Stimulated activated CD4-positive, alpha-beta T cell treated with anti-CD3 and anti-CD28 coated beads, Interleukin-1b, Interleukin-23, amount 100 ng/mL, for 1 hour (primary cell): Measurements from ENCODE around the gene ZNF814.
"Not testable (repeated sequence)": the region's sequence is repeated elsewhere in the genome, so short reads cannot be mapped to it uniquely, and the experiment has no call there.

ENCODE experiments used
- DNase-seq, 2 donors: peaks; one replicate each; pipeline ENCODE4 v3.0.0-alpha.2; 2020; ENCODE audit warnings: low read depth in 2 of 2

ZNF814 gene

GRCh38 chr19:57817976-57818375 is 70.9 kb downstream of the ZNF814 start:
- DNase-seq: no peak

- DNase-seq: no peak
Measured at GRCh38 chr19:57816652-57817051, 72.2 kb downstream of the ZNF814 start.

DNA sequence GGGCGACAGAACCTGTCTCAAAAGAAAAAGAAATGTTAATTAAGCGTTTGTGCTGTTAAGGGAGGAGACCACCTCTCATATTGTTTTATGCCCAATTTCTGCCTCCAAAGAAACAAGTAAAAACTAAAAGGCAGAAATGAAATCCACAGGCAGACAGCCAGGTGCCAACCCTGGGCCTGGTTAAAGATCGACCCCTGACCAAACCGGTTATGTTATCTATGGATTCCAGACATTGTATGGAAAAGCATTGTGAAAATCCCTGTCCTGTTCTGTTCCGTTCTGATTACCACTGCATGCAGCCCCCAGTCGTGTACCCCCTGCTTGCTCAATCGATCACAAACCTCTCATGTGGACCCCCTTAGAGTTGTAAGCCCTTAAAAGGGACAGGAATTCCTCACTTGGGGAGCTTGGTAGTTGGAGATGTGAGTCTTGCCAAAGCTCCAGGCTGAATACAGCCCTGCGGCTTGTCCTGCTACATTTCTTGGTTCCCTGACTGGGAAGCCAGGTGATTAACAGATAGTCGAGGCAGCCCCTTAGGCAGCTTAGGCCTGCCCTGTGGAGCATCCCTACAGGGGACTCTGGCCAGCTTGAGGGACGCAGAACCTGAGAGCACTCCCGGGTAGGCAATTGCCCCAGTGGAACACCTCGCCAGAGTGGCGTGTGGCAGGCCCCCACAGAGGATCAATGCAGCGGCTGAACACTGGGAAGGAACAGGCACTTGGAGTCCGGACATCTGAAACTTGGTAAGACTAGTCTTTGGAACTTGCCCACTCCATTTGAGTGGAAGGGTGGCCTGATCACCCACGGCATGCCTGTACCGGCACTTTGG is 73.4 kb downstream of the ZNF814 start:
- no peak for DNase-seq

DNA sequence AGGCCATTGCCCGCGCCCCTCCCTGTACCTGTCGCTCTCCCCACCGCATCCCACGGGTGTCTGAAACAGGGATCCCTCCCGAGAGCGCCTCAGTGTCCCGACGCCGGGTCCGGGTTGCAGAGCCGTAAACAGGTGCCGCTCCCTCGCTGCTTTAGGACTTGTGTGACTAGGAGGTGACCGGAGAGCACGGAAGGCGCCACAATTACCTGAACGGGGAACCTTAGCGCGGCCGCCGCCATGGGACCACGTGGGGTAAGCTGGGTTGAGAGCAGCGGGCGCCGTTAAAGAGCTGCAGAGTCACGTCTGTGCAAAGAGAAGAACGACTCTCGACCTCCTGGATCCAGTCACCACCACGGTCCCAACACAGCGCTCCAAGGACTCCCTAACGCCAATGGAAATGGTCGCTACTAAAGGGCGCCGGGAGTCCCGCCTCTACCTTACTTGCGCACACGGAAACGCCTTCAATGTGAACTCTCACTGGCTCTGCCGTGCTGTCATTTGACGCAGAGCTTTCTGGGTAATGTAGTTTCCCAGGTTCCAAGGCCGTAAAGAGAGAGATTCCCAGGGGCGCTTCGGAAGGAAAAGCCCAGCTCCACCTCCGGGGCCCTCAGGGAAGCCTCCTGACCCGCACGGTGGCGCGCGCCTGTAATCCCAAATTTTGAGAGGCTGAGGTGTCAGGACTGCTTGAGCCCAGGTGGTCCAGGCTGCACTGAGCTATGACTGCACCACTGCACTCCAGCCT is 74.2 kb downstream of the ZNF814 start, which contains the start of gene ZNF552:
ZNF552 (minus strand) TSS at position 409 of the 742 bp plus-strand sequence; CDS start at position 239, 170 bp downstream.
- DNase-seq: peak; percentile 23 to 42

- DNase-seq: no peak
Measured at GRCh38 chr19:57813919-57814504, 74.8 kb downstream of the ZNF814 start.

DNA sequence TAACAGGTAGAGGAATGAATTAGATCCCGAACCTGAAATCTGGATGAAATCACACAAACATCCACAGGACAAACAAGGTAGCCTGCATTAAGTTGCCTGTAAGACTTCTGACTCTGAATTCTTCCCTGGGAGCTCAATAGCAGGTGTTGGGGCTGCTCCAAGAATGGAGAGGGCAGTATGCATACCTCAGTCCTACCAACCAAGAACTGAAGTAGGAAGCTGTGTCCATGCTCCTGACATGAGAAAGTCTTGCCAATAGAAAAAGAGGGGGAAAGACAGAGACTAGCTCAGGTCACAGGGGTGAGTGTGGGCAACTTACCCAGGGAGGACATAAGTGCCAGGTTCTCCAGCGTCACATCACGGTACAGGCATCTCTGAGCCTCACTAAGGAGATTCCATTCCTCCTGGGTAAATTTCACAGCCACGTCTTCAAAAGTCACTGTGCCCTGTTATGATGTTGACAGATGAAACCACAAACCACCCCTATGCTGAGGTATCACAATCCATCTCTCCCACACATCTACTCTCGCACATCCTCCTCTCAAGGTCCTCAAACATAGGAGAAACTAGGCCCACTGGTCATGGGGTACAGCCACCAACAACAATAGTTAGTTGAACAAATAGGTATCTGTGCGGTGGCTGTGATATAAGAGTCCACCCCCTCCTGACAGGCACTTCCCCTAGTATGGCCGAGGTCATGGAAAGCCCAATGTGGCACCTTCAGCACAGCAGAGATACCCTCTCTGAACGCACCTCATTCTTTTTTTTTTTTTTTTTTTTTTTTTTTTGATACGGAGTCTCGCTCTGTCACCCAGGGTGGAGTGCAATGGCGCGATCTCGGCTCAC is 75.6 kb downstream of the ZNF814 start:
- not testable (repeated sequence) for DNase-seq

DNA sequence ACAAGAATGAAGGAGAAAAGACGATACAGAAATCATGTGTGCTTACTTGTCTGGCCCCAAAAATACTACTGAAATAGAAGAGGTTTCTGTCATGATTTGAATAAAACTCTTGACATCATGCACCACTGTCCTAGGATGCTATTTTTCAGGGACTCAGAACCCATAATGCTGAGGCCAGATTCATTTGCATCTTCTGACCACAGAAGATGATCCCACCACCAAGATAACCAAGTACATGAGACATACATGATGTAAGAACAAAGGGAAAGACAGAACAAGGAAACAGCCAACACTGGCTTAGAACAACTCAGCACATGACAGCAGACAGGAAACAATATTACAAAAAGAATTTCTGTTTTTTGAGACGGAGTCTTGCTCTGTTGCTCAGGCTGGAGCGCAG is 76.6 kb downstream of the ZNF814 start:
- no peak for DNase-seq

GRCh38 chr19:57810410-57811295 is 78.2 kb downstream of the ZNF814 start:
- not testable (repeated sequence) for DNase-seq

DNA sequence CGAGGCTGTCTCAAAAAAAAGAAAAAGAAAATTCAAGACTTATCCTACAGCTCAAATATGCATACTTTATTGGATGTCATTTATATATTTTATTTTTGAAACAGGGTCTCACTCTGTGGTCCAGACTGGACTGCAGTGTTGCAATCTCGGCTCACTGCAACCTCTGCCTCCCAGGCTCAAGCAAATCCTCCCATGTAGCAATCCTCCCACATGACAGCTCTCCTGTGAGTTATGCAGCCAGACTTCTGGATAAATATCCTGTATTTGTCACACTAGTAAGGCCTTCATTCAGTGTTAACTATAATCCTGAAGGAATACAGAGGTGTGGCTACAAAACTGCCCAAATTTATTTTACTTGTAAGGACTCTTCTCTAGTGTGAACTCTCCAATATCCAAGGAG is 81.3 kb downstream of the ZNF814 start:
- DNase-seq: no peak

GRCh38 chr19:57803594-57804325 is 85.1 kb downstream of the ZNF814 start:
- no peak for DNase-seq

GRCh38 chr19:57803265-57803593 is 85.6 kb downstream of the ZNF814 start:
- DNase-seq: no peak

DNA sequence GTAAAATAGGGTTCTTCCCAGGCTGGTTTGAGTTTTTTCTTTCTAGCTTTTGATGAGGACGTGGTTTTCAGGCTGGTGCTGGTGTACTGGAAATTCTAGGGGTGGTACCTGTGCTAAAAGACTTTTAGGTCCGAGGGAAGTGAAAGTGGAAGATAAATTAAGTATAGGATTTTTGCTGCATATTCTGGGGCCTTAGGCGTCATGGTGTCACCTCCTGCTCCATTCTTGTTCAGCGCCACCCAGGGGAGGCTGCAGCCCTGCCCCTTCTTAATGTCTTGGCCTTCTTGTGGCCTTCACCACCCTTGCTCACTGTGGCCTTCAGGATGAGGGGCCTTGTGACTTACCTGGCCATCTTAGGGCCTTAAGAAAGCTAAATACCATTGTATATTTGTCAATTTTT is 86.6 kb downstream of the ZNF814 start:
- DNase-seq: no peak

- DNase-seq: no peak
Measured at GRCh38 chr19:57800696-57801095, 88.1 kb downstream of the ZNF814 start.
